ENCODE results near the gene SLC45A1. TPM values are rescaled to one million over a fixed set of nuclear protein-coding genes. Genes with fewer than 3 reads are reported as not detected.
A peak's percentile ranks its signal among the peaks of the same experiment; 100 is the strongest.

Gene SLC45A1
- total and polyA plus RNA-seq, 8 donors: 1.1 to 3.0 (median 2.4) TPM; not detected in 3

DNA sequence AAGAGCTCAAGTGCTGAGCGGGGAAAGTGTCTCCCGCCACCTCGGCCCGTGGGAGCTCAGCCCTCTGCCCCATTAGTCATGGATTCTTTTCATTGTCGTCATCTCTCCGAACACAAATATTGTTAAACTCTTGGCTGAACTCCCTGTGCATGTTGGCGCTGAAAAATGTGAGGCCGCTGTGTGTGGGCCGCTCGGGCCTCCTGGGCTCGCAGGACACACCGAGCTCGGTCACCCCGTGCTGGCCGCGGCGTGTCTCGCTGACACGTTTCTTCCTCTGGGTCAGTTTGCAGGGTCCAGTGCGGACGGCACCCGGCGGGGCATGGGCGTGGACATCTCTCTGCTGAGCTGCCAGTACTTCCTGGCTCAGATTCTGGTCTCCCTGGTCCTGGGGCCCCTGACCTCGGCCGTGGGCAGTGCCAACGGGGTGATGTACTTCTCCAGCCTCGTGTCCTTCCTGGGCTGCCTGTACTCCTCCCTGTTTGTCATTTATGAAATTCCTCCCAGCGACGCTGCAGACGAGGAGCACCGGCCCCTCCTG is 25.6 kb downstream of the SLC45A1 start:
- peak; percentile 78 for TF ChIP-seq EP300 (IDR thresholded peaks at IDR 0.05)
- TF ChIP-seq POLR2AphosphoS5 (IDR thresholded peaks at IDR 0.05): peak; percentile 55 to 86 (median 74)
- no peak for TF ChIP-seq POLR2A (IDR thresholded peaks at IDR 0.05)
- H3K4me3 ChIP-seq: peak overlapping the region in 3 of 4 donors; percentile 5 to 28 (median 25)
- H3K27ac ChIP-seq: peak overlapping the region; percentile 70 to 86 (median 81)
- H3K9me3 ChIP-seq: no peaks in the 10 kb centered on the region
- H3K4me1 ChIP-seq: peaks cover 11 to 36% (median 20%) of the 10 kb centered on the region in 4 donors
- DNase-seq: peak; percentile 76 to 92
- 14 to 39% (median 27%) methylated on average over 19 to 32 of the region's 32 CpGs for WGBS, 5 donors
- peaks cover 0 to 8% (median 0%) of the 10 kb centered on the region in 4 donors for H3K36me3 ChIP-seq
- intact Hi-C loops (cut with DNase I; ENCODE audit: low total_unique reads): no loop called here
- no peaks in the 10 kb centered on the region for H3K27me3 ChIP-seq

DNA sequence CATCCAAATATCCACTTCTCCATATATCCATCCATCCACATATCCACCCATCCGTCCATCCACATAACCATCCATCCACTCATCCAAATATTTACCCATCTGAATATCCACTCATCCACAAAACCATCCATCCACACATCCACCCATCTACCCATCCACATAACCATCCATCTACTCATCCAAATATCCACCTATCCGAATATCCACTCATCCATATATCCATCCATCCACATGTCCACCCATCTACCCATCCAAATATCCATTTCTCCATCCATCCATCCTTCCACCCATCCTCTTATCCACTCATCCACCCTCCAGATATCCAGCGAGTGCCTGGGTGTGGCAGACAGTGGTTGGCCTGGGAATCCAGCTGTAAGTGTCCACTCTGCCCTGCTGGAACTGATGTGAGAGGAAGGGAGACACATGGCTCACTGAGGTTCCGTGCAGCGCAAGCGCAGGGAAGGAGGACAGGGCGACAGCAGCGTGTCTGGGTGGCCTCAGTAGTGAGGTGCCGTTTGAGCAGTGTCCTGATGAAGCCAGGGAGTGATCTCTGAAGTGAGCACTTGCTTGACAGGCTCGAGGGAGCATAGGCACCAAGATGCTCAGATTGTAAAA is 27.1 kb downstream of the SLC45A1 start:
- peaks cover 11 to 51% (median 24%) of the 10 kb centered on the region in 4 donors for H3K4me1 ChIP-seq
- WGBS, 5 donors: 83 to 93% (median 89%) methylated on average over 10 of the region's 10 CpGs
- H3K9me3 ChIP-seq: no peaks in the 10 kb centered on the region
- no peak for DNase-seq
- H3K27me3 ChIP-seq: no peaks in the 10 kb centered on the region
- peak overlapping the region in 1 of 5 donors; percentile 73 for H3K27ac ChIP-seq
- no peak overlapping the region for H3K4me3 ChIP-seq
- intact Hi-C loops (cut with DNase I; ENCODE audit: low total_unique reads): no loop called here
- no peaks in the 10 kb centered on the region for H3K36me3 ChIP-seq
- TF ChIP-seq POLR2A (IDR thresholded peaks at IDR 0.05) (no peak), EP300 (IDR thresholded peaks at IDR 0.05) (no peak), POLR2AphosphoS5 (IDR thresholded peaks at IDR 0.05) (no peak)
- TF ChIP-seq, protein P1, sequence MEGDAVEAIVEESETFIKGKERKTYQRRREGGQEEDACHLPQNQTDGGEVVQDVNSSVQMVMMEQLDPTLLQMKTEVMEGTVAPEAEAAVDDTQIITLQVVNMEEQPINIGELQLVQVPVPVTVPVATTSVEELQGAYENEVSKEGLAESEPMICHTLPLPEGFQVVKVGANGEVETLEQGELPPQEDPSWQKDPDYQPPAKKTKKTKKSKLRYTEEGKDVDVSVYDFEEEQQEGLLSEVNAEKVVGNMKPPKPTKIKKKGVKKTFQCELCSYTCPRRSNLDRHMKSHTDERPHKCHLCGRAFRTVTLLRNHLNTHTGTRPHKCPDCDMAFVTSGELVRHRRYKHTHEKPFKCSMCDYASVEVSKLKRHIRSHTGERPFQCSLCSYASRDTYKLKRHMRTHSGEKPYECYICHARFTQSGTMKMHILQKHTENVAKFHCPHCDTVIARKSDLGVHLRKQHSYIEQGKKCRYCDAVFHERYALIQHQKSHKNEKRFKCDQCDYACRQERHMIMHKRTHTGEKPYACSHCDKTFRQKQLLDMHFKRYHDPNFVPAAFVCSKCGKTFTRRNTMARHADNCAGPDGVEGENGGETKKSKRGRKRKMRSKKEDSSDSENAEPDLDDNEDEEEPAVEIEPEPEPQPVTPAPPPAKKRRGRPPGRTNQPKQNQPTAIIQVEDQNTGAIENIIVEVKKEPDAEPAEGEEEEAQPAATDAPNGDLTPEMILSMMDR (IDR thresholded peaks at IDR 0.05): no peak

DNA sequence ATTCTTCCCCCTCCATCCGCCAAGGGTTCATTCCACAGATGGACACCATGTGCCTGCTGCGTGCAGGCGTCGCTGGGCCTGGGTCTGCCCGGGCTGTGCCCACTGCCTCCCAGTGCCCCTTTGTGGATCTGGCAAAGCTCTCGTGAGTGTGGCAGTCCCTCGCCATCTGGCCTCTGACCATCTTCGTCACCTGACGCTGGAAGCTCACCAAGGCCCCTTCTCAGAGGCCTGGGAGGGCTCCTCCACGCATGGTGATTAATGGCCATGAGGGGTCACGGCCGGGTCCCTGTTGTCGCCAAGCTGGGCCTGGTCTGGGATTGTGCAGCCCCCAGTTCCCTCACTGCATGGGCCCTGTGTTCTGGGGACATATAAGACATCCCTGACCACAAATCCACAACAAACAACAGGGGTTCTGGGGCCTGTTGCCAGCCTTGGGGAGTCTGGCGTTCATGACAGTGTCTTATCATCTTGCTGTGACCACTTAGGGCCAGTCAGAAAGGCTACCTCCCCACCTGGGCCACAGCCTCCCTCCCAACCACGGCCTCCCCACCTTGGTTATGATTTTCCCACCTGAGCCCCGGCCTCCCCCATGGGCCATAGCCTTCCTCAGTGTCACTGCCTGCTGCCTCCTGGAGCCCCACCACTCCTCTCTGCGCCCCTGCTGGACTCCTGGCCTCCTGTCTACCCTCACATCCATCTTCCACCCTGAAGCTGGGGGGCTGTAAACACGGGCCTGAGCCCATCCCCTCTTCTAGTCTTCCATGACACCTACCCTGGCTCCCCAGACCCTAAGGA is 27.9 kb downstream of the SLC45A1 start:
- TF ChIP-seq POLR2A (IDR thresholded peaks at IDR 0.05): no peak
- TF ChIP-seq, protein P1 (IDR thresholded peaks at IDR 0.05): no peak
- no peak for TF ChIP-seq POLR2AphosphoS5 (IDR thresholded peaks at IDR 0.05)
- no peak for TF ChIP-seq EP300 (IDR thresholded peaks at IDR 0.05)
- no peak overlapping the region for H3K4me3 ChIP-seq
- H3K9me3 ChIP-seq: no peaks in the 10 kb centered on the region
- intact Hi-C loops (cut with DNase I; ENCODE audit: low total_unique reads): no loop called here
- WGBS, 5 donors: 81 to 88% (median 83%) methylated on average over 11 to 18 of the region's 18 CpGs
- H3K27me3 ChIP-seq: no peaks in the 10 kb centered on the region
- peaks cover 11 to 56% (median 27%) of the 10 kb centered on the region in 4 donors for H3K4me1 ChIP-seq
- DNase-seq: no peak
- H3K27ac ChIP-seq: peak overlapping the region in 4 of 5 donors; percentile 38 to 73 (median 54)
- no peaks in the 10 kb centered on the region for H3K36me3 ChIP-seq

DNA sequence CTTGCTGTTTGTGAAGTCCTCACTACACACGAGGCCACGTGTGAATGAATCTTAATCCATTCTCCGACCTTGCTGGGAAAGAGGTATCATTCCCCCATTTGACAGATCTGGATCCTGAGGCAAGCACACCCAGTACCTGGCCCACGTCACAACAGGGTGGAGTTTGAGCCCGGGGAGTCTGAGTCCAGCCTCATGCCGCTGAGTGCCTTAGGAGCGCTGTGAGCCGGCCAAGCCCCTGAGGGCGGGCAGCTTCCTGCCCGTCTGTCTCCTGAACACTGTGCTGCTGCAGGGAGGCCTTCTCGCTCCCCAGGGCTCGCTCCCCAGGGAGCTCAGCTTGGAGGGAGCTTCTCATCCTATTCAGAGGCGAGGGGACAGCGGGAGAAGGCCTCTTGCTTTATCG is 29.7 kb downstream of the SLC45A1 start:
- no peak for DNase-seq
- peaks cover 13 to 70% (median 33%) of the 10 kb centered on the region in 4 donors for H3K4me1 ChIP-seq
- intact Hi-C loops (cut with DNase I; ENCODE audit: low total_unique reads): no loop called here
- no peak overlapping the region for H3K4me3 ChIP-seq
- no peak for TF ChIP-seq POLR2AphosphoS5 (IDR thresholded peaks at IDR 0.05)
- no peak for TF ChIP-seq POLR2A (IDR thresholded peaks at IDR 0.05)
- TF ChIP-seq, protein P1 (IDR thresholded peaks at IDR 0.05): no peak
- TF ChIP-seq EP300 (IDR thresholded peaks at IDR 0.05): no peak
- 70 to 88% (median 71%) methylated on average over 11 to 15 of the region's 15 CpGs for WGBS, 5 donors
- H3K36me3 ChIP-seq: peaks cover 0 to 5% (median 1%) of the 10 kb centered on the region in 4 donors
- no peaks in the 10 kb centered on the region for H3K9me3 ChIP-seq
- peak overlapping the region in 2 of 5 donors; percentile 1 to 73 for H3K27ac ChIP-seq
- H3K27me3 ChIP-seq: no peaks in the 10 kb centered on the region
